Activated naive CD4-positive, alpha-beta T cell treated with anti-CD3 and anti-CD28 coated beads, Interleukin-2, amount 50 U/mL, for 24 hours (primary cell): ENCODE data around the gene CNTD1.

Experiments used
- H3K27ac Mint-ChIP-seq: one replicate; pipeline ENCODE4 v1.8.0; 2021; ENCODE audit warnings: mild to moderate bottlenecking, mixed read lengths
- H3K27me3 Mint-ChIP-seq: one replicate; pipeline ENCODE4 v1.8.0; 2021; ENCODE audit warnings: mixed read lengths
- H3K36me3 Mint-ChIP-seq: one replicate; pipeline ENCODE4 v1.8.0; 2021; ENCODE audit warnings: mixed read lengths
- H3K4me1 Mint-ChIP-seq: one replicate; pipeline ENCODE4 v1.8.0; 2021; ENCODE audit warnings: mixed read lengths
- H3K4me3 Mint-ChIP-seq: one replicate; pipeline ENCODE4 v1.8.0; 2021; ENCODE audit warnings: mild to moderate bottlenecking, mixed read lengths
- H3K9me3 Mint-ChIP-seq: one replicate; pipeline ENCODE4 v1.8.0; 2021; ENCODE audit warnings: mixed read lengths

Gene CNTD1

DNA sequence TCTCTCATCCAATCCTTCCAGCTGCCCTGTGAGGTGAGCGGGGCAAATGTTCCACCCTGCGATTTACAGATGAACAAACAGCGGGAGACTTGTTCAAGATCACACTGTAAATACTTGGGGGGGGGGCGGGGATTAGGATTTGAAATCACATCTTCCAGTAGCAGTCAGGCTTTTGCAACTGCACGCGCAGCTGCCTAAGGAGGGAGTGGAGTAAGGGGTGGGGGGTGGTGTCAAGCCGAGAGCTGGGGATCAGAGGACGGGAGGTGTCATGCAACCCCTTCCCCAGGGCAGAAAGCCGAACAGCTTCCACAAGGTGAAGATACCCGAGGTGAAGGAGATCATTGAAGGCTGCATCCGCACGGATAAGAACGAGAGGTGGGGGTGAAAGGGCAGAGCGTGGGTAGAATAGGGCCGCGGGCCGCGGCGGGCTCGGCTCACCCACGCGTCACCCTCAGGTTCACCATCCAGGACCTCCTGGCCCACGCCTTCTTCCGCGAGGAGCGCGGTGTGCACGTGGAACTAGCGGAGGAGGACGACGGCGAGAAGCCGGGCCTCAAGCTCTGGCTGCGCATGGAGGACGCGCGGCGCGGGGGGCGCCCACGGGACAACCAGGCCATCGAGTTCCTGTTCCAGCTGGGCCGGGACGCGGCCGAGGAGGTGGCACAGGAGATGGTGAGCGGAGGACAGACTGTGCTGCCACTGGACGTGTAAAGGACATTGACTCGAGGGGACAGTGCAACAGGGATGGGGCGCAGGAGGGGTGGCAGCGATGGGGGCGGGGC lies 13.7 kb upstream of the CNTD1 start:
- no peaks in the 10 kb centered on the region for H3K36me3 Mint-ChIP-seq
- peaks cover 30% of the 10 kb centered on the region for H3K4me1 Mint-ChIP-seq
- peak overlapping the region; percentile 26 for H3K4me3 Mint-ChIP-seq
- no peak overlapping the region for H3K27ac Mint-ChIP-seq
- H3K27me3 Mint-ChIP-seq: peaks cover 45% of the 10 kb centered on the region
- H3K9me3 Mint-ChIP-seq: no peaks in the 10 kb centered on the region

DNA sequence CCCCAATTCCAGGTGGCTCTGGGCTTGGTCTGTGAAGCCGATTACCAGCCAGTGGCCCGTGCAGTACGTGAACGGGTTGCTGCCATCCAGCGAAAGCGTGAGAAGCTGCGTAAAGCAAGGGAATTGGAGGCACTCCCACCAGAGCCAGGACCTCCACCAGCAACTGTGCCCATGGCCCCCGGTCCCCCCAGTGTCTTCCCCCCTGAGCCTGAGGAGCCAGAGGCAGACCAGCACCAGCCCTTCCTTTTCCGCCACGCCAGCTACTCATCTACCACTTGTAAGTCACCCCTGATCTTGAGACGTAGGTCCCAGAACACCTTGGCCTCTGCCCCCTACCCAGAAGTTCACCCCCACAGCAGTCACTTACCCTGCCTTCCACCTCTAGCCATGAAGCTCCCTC lies 11.4 kb upstream of the CNTD1 start:
- H3K4me3 Mint-ChIP-seq: no peak overlapping the region
- H3K27ac Mint-ChIP-seq: no peak overlapping the region
- peaks cover 30% of the 10 kb centered on the region for H3K4me1 Mint-ChIP-seq
- H3K9me3 Mint-ChIP-seq: no peaks in the 10 kb centered on the region
- peaks cover 36% of the 10 kb centered on the region for H3K27me3 Mint-ChIP-seq
- no peaks in the 10 kb centered on the region for H3K36me3 Mint-ChIP-seq

DNA sequence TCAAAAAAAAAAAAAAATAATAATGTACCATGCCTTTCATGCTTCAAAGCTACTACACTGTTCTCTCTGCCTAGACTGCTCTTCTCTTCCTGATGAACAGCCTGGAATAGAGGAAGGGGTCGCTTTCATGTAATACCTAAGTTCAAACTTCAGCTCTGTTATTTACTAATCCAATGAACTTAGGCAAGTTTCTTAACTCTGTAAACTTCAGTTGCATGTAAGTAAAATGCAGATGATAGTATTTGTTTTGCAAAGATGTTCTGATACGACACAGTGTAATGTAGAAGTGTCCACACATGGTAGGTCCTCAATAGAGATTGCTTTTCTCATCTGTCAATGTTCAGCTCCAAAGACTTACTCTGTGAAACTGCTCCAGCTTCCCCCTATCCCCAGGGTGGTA lies 6.7 kb upstream of the CNTD1 start:
- Mint-ChIP-seq H3K9me3 (no peaks in the 10 kb centered on the region), H3K27me3 (peaks cover 3% of the 10 kb centered on the region), H3K27ac (no peak overlapping the region), H3K36me3 (peaks cover 5% of the 10 kb centered on the region), H3K4me1 (peaks cover 10% of the 10 kb centered on the region), H3K4me3 (no peak overlapping the region)

DNA sequence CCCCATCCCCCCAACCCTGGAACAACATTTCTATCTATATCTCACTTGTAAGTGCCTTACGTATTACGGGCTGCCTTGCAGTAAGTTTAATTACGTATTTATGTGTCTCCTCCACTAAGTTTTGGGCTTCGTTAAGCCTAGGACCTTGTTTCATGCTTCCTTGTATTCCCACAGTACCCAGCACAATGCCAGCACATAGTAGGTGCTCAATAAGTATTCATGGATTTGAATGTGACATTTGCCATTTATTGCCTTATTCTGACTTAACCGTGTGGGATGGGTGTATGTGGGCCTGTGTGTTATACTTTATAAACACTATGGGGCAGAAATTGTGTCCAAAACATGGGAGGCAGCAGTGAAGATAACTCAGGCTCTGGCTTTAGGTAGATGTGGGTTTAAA lies 6.1 kb upstream of the CNTD1 start:
- Mint-ChIP-seq H3K36me3 (peaks cover 5% of the 10 kb centered on the region), H3K4me1 (peaks cover 16% of the 10 kb centered on the region), H3K27me3 (peaks cover 2% of the 10 kb centered on the region), H3K9me3 (no peaks in the 10 kb centered on the region), H3K27ac (no peak overlapping the region), H3K4me3 (no peak overlapping the region)

DNA sequence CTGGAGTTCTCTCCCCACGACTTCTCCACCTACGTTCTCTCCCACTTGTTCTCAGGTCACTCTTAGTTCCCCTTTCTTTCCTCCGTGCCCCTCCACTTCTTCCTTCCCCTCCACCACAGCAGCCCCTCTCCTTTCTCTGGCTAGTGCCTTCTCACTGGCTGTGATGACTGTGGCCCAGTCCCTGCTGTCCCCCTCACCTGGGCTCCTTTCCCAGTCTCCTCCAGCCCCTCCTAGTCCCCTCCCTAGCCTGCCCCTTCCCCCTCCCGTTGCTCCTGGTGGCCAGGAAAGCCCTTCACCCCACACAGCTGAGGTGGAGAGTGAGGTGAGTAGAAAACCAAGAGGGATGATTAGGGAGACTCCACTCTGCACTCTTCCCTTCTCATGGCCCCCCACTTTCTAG lies 3.6 kb upstream of the CNTD1 start:
- H3K4me1 Mint-ChIP-seq: peaks cover 28% of the 10 kb centered on the region
- peaks cover 8% of the 10 kb centered on the region for H3K36me3 Mint-ChIP-seq
- H3K4me3 Mint-ChIP-seq: no peak overlapping the region
- no peaks in the 10 kb centered on the region for H3K9me3 Mint-ChIP-seq
- no peaks in the 10 kb centered on the region for H3K27me3 Mint-ChIP-seq
- H3K27ac Mint-ChIP-seq: no peak overlapping the region

DNA sequence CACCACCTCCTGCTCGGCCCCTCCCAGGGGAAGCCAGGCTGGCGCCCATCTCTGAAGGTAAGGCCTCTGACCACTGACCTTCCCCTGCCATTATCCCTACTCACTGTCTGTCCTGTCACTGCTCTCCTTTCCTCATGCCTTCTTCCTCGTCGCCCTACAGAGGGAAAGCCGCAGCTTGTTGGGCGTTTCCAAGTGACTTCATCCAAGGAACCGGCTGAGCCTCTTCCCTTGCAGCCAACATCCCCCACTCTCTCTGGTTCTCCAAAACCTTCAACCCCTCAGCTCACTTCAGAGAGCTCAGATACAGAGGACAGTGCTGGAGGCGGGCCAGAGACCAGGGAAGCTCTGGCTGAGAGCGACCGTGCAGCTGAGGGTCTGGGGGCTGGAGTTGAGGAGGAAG lies 3.2 kb upstream of the CNTD1 start:
- Mint-ChIP-seq H3K27me3 (no peaks in the 10 kb centered on the region), H3K4me1 (peaks cover 28% of the 10 kb centered on the region), H3K4me3 (no peak overlapping the region), H3K27ac (no peak overlapping the region), H3K9me3 (no peaks in the 10 kb centered on the region), H3K36me3 (peaks cover 8% of the 10 kb centered on the region)

DNA sequence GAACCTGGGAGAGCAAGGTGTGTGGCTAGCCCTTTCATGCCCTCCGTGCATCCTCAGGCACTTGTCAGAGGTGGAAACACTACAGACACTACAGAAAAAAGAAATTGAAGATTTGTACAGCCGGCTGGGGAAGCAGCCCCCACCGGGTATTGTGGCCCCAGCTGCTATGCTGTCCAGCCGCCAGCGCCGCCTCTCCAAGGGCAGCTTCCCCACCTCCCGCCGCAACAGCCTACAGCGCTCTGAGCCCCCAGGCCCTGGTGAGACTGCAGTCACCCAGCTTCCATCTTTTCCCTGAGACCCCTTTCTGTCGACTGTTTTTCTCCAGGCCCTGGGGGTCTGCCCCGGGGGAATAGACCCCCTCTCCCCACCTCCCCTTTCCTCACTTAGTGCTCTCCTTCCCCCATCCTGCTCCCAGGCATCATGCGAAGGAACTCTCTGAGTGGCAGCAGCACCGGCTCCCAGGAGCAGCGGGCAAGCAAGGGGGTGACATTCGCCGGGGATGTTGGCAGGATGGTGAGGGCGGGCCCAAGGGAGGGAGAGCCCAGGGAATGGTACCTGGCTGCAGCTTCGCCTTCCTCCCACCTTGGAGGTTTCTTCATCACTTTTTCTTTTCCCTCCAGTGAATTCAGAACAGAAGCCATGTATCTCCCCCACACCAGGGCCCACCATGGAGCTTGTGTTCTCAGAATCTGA lies 2.4 kb upstream of the CNTD1 start:
- H3K36me3 Mint-ChIP-seq: peaks cover 8% of the 10 kb centered on the region
- H3K4me1 Mint-ChIP-seq: peaks cover 28% of the 10 kb centered on the region
- peak overlapping the region; percentile 67 for H3K4me3 Mint-ChIP-seq
- H3K27me3 Mint-ChIP-seq: no peaks in the 10 kb centered on the region
- no peaks in the 10 kb centered on the region for H3K9me3 Mint-ChIP-seq
- H3K27ac Mint-ChIP-seq: no peak overlapping the region

DNA sequence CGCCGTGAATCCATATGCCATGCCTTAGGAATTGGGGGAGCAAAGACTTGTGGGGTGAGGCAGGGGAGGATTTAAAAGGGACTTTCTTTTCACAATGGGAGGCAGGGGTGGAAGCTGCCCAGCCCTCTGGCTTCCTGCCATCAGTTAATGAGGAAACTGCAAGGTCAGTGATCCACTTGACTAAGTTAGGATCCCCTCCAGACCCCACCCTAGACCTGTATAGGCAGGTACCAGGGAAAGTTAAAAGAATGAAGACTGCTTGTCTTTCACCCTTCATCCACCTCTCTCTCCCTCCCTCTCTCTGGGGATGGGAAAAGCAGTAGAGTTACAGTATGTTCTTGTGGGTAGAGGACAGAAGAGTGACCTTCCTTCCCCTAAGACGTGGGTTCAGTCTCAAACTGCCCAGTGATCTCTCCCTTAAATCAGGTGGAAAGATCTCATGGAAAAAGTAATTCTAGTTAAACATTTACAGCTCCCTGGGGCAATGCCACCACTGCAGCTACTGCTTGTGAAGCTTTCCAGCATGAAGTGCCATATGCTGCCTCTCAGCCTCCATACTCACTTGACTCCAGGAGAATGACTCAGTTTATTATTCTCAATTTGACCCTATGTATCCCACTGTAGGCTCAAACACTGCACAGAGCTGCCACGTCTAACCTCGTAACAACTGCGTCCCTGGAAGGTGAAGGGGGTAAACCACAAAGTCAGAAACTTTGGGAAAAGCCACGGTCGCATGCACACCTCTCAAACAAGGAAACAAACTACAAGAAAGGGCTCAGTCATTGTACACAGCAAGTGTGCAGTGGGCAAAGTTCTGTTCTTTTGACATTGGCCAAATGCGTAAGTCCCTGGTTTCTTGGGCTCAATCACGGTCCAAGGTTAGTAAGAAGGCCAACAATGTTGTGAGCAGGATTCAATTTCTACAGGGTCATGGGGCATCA lies 1.3 kb upstream of the CNTD1 start:
- H3K4me1 Mint-ChIP-seq: peaks cover 28% of the 10 kb centered on the region
- H3K4me3 Mint-ChIP-seq: peak overlapping the region; percentile 96
- H3K27me3 Mint-ChIP-seq: no peaks in the 10 kb centered on the region
- no peaks in the 10 kb centered on the region for H3K9me3 Mint-ChIP-seq
- H3K36me3 Mint-ChIP-seq: peaks cover 8% of the 10 kb centered on the region
- no peak overlapping the region for H3K27ac Mint-ChIP-seq

DNA sequence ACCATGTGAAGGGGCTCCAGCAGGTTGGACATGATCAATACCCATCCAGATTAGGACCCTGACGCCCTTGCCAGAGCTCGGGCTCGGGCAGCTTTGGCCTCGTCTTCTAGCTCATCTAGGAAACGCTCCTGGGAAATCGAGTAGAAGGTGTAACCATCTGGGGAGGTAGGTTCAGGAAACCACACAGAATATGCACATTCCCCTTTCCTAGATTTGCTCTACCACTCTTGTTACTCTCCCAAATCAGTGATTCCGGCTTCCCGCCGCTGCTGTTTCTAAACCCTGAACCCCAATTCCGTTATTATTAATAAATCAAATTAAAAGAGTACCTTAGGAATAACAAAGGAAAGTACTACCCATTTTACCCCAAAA lies 664 bp upstream of the CNTD1 start:
- peak overlapping the region; percentile 96 for H3K4me3 Mint-ChIP-seq
- no peaks in the 10 kb centered on the region for H3K9me3 Mint-ChIP-seq
- peaks cover 28% of the 10 kb centered on the region for H3K4me1 Mint-ChIP-seq
- H3K27ac Mint-ChIP-seq: peak overlapping the region; percentile 80
- H3K36me3 Mint-ChIP-seq: peaks cover 8% of the 10 kb centered on the region
- H3K27me3 Mint-ChIP-seq: no peaks in the 10 kb centered on the region

DNA sequence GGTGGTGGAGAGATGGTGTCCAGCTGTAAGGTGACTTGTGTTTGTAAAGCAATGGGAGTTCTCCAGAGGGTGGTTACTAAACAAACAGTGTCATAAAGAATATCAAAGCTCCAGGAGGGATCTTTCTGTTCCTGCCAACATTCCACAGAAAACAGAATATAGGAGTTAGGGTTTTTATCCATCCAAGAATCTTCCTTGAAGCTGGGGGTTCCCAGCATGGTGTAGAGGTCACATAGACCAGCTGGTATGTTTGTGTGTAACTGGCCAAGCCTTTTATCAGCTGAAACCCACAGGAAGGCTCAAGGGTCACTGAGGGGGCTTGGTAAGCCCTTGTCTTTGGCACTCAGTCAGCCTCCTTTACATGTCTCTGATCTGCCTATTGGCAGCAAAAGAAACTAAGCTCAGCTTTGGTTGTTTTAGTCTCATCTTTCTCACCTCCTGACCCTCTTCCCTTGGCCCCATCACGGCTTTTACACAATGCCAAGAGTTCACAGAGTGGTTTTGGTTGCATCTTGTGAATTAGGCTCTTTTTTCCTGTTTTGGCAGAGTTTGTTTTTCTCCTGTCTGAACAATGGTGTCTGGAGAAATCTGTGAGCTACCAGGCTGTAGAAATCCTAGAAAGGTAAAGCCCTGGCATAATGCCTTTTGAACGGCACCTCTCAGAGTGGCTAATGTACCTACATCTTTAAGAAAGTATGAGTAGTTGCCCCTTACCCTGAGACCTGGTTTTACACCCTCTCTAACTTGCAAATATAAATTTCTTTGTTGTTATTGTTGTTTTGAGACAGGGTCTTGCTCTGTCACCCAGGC lies 4.6 kb downstream of the CNTD1 start:
- Mint-ChIP-seq H3K4me3 (no peak overlapping the region), H3K27me3 (no peaks in the 10 kb centered on the region), H3K4me1 (peaks cover 6% of the 10 kb centered on the region), H3K27ac (no peak overlapping the region), H3K9me3 (no peaks in the 10 kb centered on the region), H3K36me3 (peaks cover 2% of the 10 kb centered on the region)

DNA sequence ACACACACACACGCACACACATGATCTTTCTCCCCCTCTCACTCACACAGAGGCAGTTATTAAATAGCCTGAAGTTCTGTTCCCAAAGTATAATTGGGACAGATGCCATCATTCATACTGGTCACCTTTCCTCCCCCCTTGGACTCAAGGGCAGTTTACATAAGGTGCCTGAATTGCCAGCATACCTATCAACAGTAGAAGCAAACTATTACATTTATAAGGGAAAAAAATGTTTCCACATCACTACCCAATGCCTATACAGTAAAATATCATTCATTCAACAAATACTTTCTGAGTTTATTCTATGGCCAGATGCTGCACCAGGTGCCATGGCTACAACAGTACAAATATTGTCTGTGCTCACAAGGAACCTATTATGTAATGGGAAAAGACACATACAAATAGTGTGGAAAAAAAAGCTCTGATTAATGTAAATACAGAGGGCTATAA lies 6.3 kb downstream of the CNTD1 start:
- no peaks in the 10 kb centered on the region for H3K9me3 Mint-ChIP-seq
- peaks cover under 1% of the 10 kb centered on the region for H3K36me3 Mint-ChIP-seq
- H3K27me3 Mint-ChIP-seq: no peaks in the 10 kb centered on the region
- no peak overlapping the region for H3K27ac Mint-ChIP-seq
- no peak overlapping the region for H3K4me3 Mint-ChIP-seq
- no peaks in the 10 kb centered on the region for H3K4me1 Mint-ChIP-seq

DNA sequence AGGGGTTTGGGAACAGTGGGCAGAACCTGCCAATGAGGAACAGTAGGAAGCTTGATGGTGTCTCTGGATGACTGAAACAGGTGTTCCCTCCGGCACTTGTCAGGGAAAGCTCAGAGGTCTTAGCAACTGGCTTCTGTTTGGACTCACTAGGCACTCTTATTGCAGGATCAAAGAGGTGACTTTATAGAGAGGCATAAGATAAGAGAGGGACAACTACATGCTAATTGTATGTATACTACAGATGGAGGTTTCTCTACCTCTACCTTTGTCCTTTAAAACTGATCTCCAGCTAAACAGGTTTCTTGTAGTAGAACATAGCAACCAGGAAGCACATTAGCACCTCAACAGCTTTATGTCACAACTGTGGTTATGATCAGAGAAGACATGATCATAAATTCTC lies 7.6 kb downstream of the CNTD1 start:
- Mint-ChIP-seq H3K4me1 (no peaks in the 10 kb centered on the region), H3K9me3 (no peaks in the 10 kb centered on the region), H3K27me3 (no peaks in the 10 kb centered on the region), H3K4me3 (no peak overlapping the region), H3K27ac (no peak overlapping the region), H3K36me3 (peaks cover 7% of the 10 kb centered on the region)

DNA sequence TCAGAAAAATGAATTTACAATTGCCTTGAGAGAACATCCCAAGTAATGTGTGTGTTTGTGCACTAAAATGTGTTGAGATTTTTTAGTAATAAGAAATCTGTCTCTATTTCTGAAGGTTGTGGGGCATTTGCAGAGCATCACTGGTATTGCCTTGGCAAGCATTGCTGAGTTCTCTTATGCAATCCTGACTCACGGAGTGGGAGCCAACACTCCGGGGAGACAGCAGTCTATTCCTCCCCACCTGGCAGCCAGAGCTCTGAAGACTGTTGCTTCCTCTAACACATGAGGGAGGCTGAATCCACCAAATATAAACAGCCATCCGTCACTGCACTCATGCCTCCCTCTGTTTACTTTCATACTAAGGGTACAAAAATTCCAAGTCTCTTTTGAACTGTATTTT lies 10.6 kb downstream of the CNTD1 start:
- Mint-ChIP-seq H3K4me1 (no peaks in the 10 kb centered on the region), H3K4me3 (no peak overlapping the region), H3K36me3 (peaks cover 10% of the 10 kb centered on the region), H3K9me3 (no peaks in the 10 kb centered on the region), H3K27me3 (no peaks in the 10 kb centered on the region), H3K27ac (no peak overlapping the region)

DNA sequence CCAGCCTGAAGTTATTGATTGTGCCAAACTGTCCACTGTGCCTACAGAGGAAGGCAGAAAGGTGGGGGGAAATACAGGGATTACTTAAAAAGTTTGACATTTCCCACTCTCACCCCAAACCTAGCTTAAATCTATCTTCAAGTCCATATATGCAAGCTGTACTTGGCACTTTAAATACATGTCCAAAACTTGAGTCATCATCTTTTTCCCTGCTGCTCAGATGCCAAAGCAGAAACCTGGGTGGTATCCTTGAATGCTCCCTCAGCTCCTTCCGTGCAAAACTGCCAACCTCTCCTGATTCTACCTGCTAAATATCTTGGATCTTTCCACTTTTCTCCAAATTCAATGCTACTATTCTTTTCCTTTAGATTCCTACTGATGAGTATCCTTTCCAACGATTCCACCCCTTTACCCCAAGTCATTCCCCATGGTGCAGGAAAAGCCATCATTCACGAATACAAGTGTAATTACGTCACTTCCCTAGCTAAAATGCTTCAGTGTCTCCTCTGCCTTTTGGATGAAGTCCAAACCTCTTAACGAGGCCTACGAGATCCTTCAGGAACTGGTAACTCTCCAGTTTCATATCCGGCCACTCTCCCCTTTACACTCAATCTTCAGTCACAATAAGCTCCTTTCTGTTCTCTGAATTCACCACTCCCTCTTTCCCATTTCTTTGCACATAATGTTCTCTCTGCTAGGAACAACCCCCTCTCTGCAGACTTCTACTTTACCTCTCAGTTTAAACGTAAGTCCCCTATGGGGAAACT lies 16.2 kb downstream of the CNTD1 start:
- Mint-ChIP-seq H3K4me1 (no peaks in the 10 kb centered on the region), H3K27ac (no peak overlapping the region), H3K9me3 (no peaks in the 10 kb centered on the region), H3K27me3 (no peaks in the 10 kb centered on the region), H3K36me3 (peaks cover 22% of the 10 kb centered on the region), H3K4me3 (no peak overlapping the region)
